GM12891 (cell line): ENCODE results near the gene ZDHHC18.

Experiments used
- POLR2A ChIP-seq: IDR thresholded peaks from 2 replicates; pipeline ENCODE4 v1.6.1; 2011; ENCODE audit warnings: low read depth, low read length, control low read depth
- POLR2AphosphoS5 ChIP-seq: IDR thresholded peaks from 2 replicates; pipeline ENCODE4 v1.6.1; 2011; ENCODE audit warnings: low read depth, low read length, control low read depth
- TAF1 ChIP-seq: IDR thresholded peaks from 2 replicates; pipeline ENCODE4 v1.6.1; 2011; ENCODE audit warnings: low read depth, low read length, control low read depth

DNA sequence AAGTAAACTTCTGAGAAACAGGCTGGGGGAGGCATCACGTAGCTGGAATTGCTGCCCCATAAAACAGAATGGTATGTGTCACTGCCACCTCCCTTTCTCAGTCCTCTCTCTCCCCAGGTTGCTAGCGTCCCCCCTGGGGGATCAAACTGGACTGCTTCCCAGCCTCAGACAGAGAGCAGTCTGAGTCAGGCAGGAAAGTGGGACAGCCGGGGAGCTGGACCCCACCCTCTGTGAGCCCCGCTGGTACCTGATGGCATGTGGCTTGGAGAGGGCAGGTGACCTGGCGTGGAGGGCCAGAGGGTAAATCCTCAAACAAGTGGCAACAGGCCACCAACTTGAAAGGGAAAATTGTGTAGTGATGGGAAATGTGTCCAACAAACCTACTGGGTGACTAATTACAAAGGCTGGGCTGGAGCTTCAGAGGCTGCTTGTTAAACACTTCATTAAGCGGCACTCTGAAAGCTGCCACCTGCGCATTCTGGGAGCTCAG, 35.4 kb downstream of the ZDHHC18 start:
- TF ChIP-seq POLR2A (no peak), TAF1 (no peak), POLR2AphosphoS5 (no peak)
